Upper lobe of left lung (tissue), 6 donors: Measurements from ENCODE around the gene KCNK3. TPM values are rescaled to one million over a fixed set of nuclear protein-coding genes. Genes with fewer than 3 reads are reported as not detected.

Source experiments
- ATAC-seq, 2 donors: fragments of 200-7000 bp; cut with Tn5 transposase; one replicate each; pipeline ENCODE4 v1.9.1; 2022; ENCODE audit warnings: mild to moderate bottlenecking in 2 of 2, moderate library complexity in 2 of 2; ENCODE audit not compliant: low FRiP score in 2 of 2
- DNase-seq, 2 donors: peaks; one replicate each; pipeline ENCODE4 v3.0.0-alpha.2; 2019 to 2020
- H3K27ac ChIP-seq, 4 donors: fragments of 200-600 bp; sonication (generic); one replicate each; pipeline ENCODE4 v1.5.1; 2016 to 2019
- H3K27me3 ChIP-seq, 4 donors: fragments of 200-600 bp; sonication (generic); one replicate each; pipeline ENCODE4 v1.5.1; 2017 to 2019
- H3K36me3 ChIP-seq, 4 donors: fragments of 200-600 bp; sonication (generic); one replicate each; pipeline ENCODE4 v1.5.1; 2016 to 2019
- H3K4me1 ChIP-seq, 4 donors: fragments of 200-600 bp; sonication (generic); one replicate each; pipeline ENCODE4 v1.5.1; 2018 to 2019
- H3K4me3 ChIP-seq, 4 donors: fragments of 200-600 bp; sonication (generic); one replicate each; pipeline ENCODE4 v1.5.1; 2017 to 2019; ENCODE audit warnings: mild to moderate bottlenecking in 2 of 4, moderate library complexity in 1 of 4
- H3K9me3 ChIP-seq, 4 donors: fragments of 200-600 bp; sonication (generic); one replicate each; pipeline ENCODE4 v1.5.1; 2018 to 2019
- CTCF ChIP-seq, 6 experiments: fragments of 450-650 bp in 4 of 6; fragments of 200-600 bp in 2 of 6; sonication (generic) in 2 of 6; IDR thresholded peaks; one replicate each; pipeline ENCODE4 v1.5.1; 2016 to 2019; ENCODE audit warnings: antibody characterized with exemption in 6 of 6
- EP300 ChIP-seq, 4 donors: sonication (generic); formaldehyde crosslinking; IDR thresholded peaks; one replicate each; pipeline ENCODE4 v1.5.1; 2017; ENCODE audit warnings: antibody characterized with exemption in 4 of 4, control low read depth in 2 of 4
- POLR2A ChIP-seq, 4 donors: fragments of 450-650 bp; IDR thresholded peaks; one replicate each; pipeline ENCODE4 v1.5.1; 2016 to 2017; ENCODE audit warnings: antibody characterized with exemption in 4 of 4, mild to moderate bottlenecking in 2 of 4
- POLR2AphosphoS5 ChIP-seq, 2 donors: sonication (generic); formaldehyde crosslinking; IDR thresholded peaks; one replicate each; pipeline ENCODE4 v1.5.1; 2017; ENCODE audit warnings: antibody characterized with exemption in 2 of 2
- WGBS, 2 donors: methylation state at CpG; one replicate each; pipeline ENCODE4 v1.1.5; 2017 to 2018; 5-methylcytosine and 5-hydroxymethylcytosine counted together
- total RNA-seq, 6 donors: library from RNA; depleted of rRNA in 4 of 6; stranded (reverse); fragments of >200 nt in 4 of 6; gene quantifications; one replicate each; pipeline versions ENCODE4 v1.1.0 to v1.2.1, GENCODE V29; 2016 to 2021
- donor health status: DM: no; HTN: no; CAD: no; lungs with moderate emphysema.
- donor health status: DM: no; HTN: yes; CAD: no; lungs with severe emphysema.

KCNK3 gene
- total RNA-seq, 6 donors from 2014 or later = 3.0 to 36.1 (median 17.5) TPM

DNA sequence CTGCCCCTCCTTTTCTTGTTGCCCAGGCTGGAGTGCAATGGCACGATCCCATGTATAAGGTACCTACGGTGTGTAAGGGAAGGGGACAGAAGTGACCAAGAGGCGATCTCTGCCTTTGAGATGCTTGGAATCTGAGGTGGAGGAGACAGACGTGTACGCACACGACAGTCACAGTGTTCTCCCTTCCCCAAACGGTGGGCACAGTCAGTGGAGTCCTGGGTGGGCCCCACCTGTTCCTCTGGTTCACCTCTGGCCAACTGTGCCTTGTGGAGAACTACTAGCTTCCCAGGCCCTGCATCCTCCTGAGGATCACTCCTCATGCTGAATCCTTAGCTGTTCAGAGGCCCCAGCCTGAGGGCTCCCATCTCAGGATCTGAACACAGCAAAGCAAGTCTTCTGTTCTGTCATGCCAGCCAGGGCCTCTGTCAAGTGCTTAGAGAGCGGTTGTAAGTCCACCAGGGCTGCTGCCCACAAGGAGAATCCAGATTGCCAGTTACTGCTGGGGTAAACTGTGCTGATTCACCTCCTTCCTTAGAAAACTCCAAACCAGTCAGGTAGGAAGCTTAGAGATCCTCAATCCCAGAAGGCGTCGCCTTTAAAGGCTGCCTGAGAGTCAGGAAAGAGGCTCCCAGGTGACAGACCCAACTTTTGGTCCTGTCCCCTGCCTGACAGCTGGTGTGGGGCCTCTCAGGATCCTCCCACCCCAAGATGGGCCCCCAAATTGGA lies 73.1 kb downstream of the KCNK3 start:
- no peak for DNase-seq
- WGBS, 2 donors = 83 to 87% methylated on average over 10 of the region's 10 CpGs
- TF ChIP-seq POLR2A (IDR thresholded peaks at IDR 0.05) (no peak), EP300 (IDR thresholded peaks at IDR 0.05) (no peak), POLR2AphosphoS5 (IDR thresholded peaks at IDR 0.05) (no peak), CTCF (IDR thresholded peaks at IDR 0.05) (no peak)
- H3K9me3 ChIP-seq = no peaks in the 10 kb centered on the region
- H3K36me3 ChIP-seq = peaks cover 0 to 10% (median 0%) of the 10 kb centered on the region in 4 donors
- H3K27me3 ChIP-seq = no peaks in the 10 kb centered on the region
- H3K4me3 ChIP-seq = peak overlapping the region in 3 of 4 donors; percentile 76 to 94 (median 89)
- H3K27ac ChIP-seq = peak overlapping the region; percentile 17 to 97 (median 95)
- H3K4me1 ChIP-seq = peaks cover 49 to 67% (median 57%) of the 10 kb centered on the region in 4 donors
- no peak for ATAC-seq

DNA sequence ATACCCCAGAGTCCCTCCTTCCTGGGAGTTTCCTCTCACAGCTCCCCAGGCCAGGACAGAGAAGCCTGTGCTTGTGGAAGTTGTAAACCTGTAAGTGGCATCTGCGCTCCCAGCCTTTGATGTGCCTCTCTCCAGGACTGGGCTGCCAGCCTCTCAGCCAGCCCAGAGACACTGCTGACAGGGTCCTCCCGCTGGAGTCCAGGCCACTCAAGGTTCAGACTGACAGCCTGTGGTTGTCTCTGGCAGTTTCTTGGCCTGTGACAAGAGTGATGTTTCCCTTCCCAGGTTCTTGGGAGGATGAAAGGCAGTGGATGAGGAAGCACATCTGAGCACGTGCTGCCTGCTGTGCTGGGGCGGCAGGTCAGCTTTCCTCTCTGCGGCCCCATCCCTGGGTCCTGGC lies 74.6 kb downstream of the KCNK3 start:
- Histone ChIP-seq H3K4me1 (peaks cover 64 to 82% (median 72%) of the 10 kb centered on the region in 4 donors), H3K9me3 (no peaks in the 10 kb centered on the region), H3K27ac (peak overlapping the region in 3 of 4 donors; percentile 61 to 97 (median 95)), H3K27me3 (no peaks in the 10 kb centered on the region), H3K36me3 (peaks cover 0 to 10% (median 0%) of the 10 kb centered on the region in 4 donors), H3K4me3 (no peak overlapping the region)
- TF ChIP-seq EP300 (IDR thresholded peaks at IDR 0.05) (no peak), CTCF (IDR thresholded peaks at IDR 0.05) (no peak), POLR2A (IDR thresholded peaks at IDR 0.05) (no peak), POLR2AphosphoS5 (IDR thresholded peaks at IDR 0.05) (no peak)
- ATAC-seq (no peak), DNase-seq (no peak)
- 68 to 73% methylated on average over 4 to 5 of the region's 5 CpGs for WGBS, 2 donors

- Histone ChIP-seq H3K27me3 (no peaks in the 10 kb centered on the region), H3K27ac (peak overlapping the region in 3 of 4 donors; percentile 86 to 97 (median 95)), H3K4me3 (no peak overlapping the region), H3K4me1 (peaks cover 73 to 91% (median 81%) of the 10 kb centered on the region in 4 donors), H3K9me3 (no peaks in the 10 kb centered on the region), H3K36me3 (peaks cover 0 to 10% (median 0%) of the 10 kb centered on the region in 4 donors)
- ATAC-seq (no peak), DNase-seq (no peak)
- TF ChIP-seq POLR2A (IDR thresholded peaks at IDR 0.05) = no peak
- no peak for TF ChIP-seq POLR2AphosphoS5 (IDR thresholded peaks at IDR 0.05)
- TF ChIP-seq CTCF (IDR thresholded peaks at IDR 0.05) = no peak
- TF ChIP-seq EP300 (IDR thresholded peaks at IDR 0.05) = no peak
- 92 to 96% methylated on average over 5 of the region's 5 CpGs for WGBS, 2 donors
Observed at GRCh38 chr2:26767894-26768487, 75.5 kb downstream of the KCNK3 start.

- TF ChIP-seq CTCF (IDR thresholded peaks at IDR 0.05) (no peak), POLR2AphosphoS5 (IDR thresholded peaks at IDR 0.05) (no peak), POLR2A (IDR thresholded peaks at IDR 0.05) (no peak), EP300 (IDR thresholded peaks at IDR 0.05) (no peak)
- H3K27me3 ChIP-seq = no peaks in the 10 kb centered on the region
- H3K9me3 ChIP-seq = no peaks in the 10 kb centered on the region
- H3K27ac ChIP-seq = peak overlapping the region; percentile 37 to 95 (median 82)
- DNase-seq (no peak), ATAC-seq (no peak)
- peaks cover 73 to 92% (median 82%) of the 10 kb centered on the region in 4 donors for H3K4me1 ChIP-seq
- H3K4me3 ChIP-seq = no peak overlapping the region
- peaks cover 0 to 10% (median 0%) of the 10 kb centered on the region in 4 donors for H3K36me3 ChIP-seq
- WGBS, 2 donors = 100% methylated on average over 3 of the region's 3 CpGs
Observed at GRCh38 chr2:26768759-26769088, 76.2 kb downstream of the KCNK3 start.
